HL-60 (cell line): ENCODE results near the gene LAMTOR1.
A peak's percentile ranks its signal among the peaks of the same experiment; 100 is the strongest.

Source experiments
- DNase-seq, 2 experiments: peaks; one replicate each; pipeline ENCODE4 v3.0.0-alpha.2; 2010 to 2020; ENCODE audit warnings: low read depth in 1 of 2, low spot score in 1 of 2
- H3K27ac ChIP-seq: fragments of 250-450 bp; sonication (Bioruptor Pico); replicated peaks from 2 replicates; pipeline ENCODE4 v1.5.1; 2020; ENCODE audit warnings: mild to moderate bottlenecking, moderate library complexity
- H3K27me3 ChIP-seq: fragments of 250-450 bp; sonication (Bioruptor Pico); 2 replicates; pipeline ENCODE4 v1.5.1; 2021; ENCODE audit warnings: mild to moderate bottlenecking, moderate library complexity; ENCODE audit not compliant: insufficient read depth, poor library complexity, severe bottlenecking
- H3K4me3 ChIP-seq: replicated peaks from 2 replicates; pipeline ENCODE4 v1.5.1; 2011; ENCODE audit warnings: mild to moderate bottlenecking, control low read depth, low read length; ENCODE audit not compliant: insufficient read depth
- CTCF ChIP-seq: IDR thresholded peaks from one replicate; pipeline ENCODE4 v1.5.1; 2011; ENCODE audit warnings: low read length, control low read depth, inconsistent platforms; ENCODE audit not compliant: insufficient read depth
- GABPA ChIP-seq: IDR thresholded peaks from 2 replicates; pipeline ENCODE4 v1.6.1; 2012; ENCODE audit warnings: low read depth
- POLR2AphosphoS5 ChIP-seq: IDR thresholded peaks from 2 replicates; pipeline ENCODE4 v1.6.1; 2012; ENCODE audit warnings: low read depth
- SPI1 ChIP-seq: IDR thresholded peaks from 2 replicates; pipeline ENCODE4 v1.6.1; 2012; ENCODE audit warnings: low read depth, mild to moderate bottlenecking, borderline replicate concordance
- TF ChIP-seq, protein P1 (sequence below): IDR thresholded peaks from 2 replicates; pipeline ENCODE4 v1.6.1; 2012; ENCODE audit warnings: low read depth; ENCODE audit not compliant: insufficient replicate concordance

Gene LAMTOR1

DNA sequence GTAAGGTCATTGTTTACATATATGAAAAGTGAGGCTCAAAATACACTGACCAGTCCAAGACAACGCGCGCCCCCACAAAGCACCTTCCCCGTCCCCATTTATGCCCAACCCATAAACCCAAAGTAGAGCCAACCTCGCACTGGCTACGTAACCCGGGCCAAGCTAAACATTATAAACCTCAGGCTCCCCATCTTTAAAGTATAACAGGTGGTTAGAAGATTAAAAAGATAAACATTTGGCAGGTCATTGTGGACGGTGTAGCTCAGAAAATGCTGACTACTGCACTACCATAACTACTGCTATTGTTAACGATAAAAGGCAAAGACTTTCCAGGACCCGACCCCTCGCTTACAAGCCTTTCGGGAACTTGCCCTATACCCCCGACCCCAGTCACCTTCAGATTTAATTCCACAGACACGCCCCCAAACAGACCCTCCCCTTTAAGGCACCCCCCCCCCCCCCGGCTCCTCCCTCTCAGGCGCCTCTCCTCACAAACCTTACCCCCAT is 23.2 kb downstream of the LAMTOR1 start:
- DNase-seq, result no peak

DNA sequence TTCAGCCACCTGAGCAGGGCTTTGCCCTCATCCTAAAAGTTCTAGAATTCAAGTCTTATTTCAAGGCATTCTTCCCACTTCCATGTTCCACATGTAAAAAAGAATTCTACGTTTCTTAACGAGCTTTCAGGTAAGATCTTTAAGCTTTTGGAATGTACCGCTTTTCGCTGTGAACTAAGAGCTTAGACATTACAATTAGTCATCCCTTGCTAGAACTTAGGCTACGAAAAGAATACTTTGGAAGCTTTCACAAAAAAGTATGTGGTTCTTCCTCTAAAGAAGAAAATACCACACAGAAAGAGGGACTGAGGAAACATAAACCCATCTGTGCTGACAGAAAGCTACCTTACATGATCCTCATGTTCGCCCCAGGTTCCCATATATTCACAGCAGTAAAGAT is 24.6 kb downstream of the LAMTOR1 start:
- Histone ChIP-seq H3K4me3 (peak overlapping the region; percentile 68), H3K27ac (peak overlapping the region; percentile 80), H3K27me3 (no peaks in the 10 kb centered on the region)
- no peak for DNase-seq
- TF ChIP-seq CTCF, result no peak
- no peak for TF ChIP-seq POLR2AphosphoS5
- TF ChIP-seq GABPA, result no peak
- TF ChIP-seq, protein P1, sequence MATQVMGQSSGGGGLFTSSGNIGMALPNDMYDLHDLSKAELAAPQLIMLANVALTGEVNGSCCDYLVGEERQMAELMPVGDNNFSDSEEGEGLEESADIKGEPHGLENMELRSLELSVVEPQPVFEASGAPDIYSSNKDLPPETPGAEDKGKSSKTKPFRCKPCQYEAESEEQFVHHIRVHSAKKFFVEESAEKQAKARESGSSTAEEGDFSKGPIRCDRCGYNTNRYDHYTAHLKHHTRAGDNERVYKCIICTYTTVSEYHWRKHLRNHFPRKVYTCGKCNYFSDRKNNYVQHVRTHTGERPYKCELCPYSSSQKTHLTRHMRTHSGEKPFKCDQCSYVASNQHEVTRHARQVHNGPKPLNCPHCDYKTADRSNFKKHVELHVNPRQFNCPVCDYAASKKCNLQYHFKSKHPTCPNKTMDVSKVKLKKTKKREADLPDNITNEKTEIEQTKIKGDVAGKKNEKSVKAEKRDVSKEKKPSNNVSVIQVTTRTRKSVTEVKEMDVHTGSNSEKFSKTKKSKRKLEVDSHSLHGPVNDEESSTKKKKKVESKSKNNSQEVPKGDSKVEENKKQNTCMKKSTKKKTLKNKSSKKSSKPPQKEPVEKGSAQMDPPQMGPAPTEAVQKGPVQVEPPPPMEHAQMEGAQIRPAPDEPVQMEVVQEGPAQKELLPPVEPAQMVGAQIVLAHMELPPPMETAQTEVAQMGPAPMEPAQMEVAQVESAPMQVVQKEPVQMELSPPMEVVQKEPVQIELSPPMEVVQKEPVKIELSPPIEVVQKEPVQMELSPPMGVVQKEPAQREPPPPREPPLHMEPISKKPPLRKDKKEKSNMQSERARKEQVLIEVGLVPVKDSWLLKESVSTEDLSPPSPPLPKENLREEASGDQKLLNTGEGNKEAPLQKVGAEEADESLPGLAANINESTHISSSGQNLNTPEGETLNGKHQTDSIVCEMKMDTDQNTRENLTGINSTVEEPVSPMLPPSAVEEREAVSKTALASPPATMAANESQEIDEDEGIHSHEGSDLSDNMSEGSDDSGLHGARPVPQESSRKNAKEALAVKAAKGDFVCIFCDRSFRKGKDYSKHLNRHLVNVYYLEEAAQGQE, result no peak
- no peak for TF ChIP-seq SPI1

More for the DNA sequence above, 23.2 kb downstream of the LAMTOR1 start:
- Histone ChIP-seq H3K27me3 (no peaks in the 10 kb centered on the region), H3K27ac (peak overlapping the region; percentile 80), H3K4me3 (peak overlapping the region; percentile 68)
- no peak for TF ChIP-seq POLR2AphosphoS5
- TF ChIP-seq, protein P1, result no peak
- no peak for TF ChIP-seq SPI1
- no peak for TF ChIP-seq GABPA
- no peak for TF ChIP-seq CTCF

DNA sequence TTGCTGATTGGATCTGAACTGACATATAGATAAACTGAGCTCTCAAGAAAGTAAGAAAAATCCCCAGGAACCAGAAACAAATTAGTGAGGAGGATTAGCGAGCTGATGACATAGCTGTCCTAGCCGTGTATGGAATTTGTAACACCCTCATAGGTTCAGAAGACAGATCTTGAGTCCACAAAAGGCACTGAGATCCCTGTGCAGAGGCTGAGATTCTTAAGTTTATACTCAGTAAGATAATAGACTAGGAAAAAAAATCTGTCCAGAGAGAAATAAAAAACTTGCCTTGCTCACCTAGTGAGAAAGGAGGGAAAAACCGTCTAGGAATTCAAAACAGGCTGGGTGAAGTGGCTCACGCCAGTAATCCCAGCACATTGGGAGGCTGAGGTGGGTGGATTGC is 27.3 kb downstream of the LAMTOR1 start:
- peak overlapping the region; percentile 56 for H3K27ac ChIP-seq
- no peaks in the 10 kb centered on the region for H3K27me3 ChIP-seq
- TF ChIP-seq, protein P1, result no peak
- no peak for TF ChIP-seq POLR2AphosphoS5
- TF ChIP-seq GABPA, result no peak
- TF ChIP-seq SPI1, result no peak
- no peak for TF ChIP-seq CTCF
- no peak overlapping the region for H3K4me3 ChIP-seq
- no peak for DNase-seq
